ENCODE measurements around the gene TMEM185B.
"Not testable (repeated sequence)": the region's sequence is repeated elsewhere in the genome, so short reads cannot be mapped to it uniquely, and the experiment has no call there.

TMEM185B gene

GRCh38 chr2:120204417-120204816, 18.8 kb downstream of the TMEM185B start:
- no peak for DNase-seq

- no peak for DNase-seq
Observed at GRCh38 chr2:120204022-120204405, 19.2 kb downstream of the TMEM185B start.

- no peak for DNase-seq
Observed at GRCh38 chr2:120203251-120204021, 19.8 kb downstream of the TMEM185B start.

GRCh38 chr2:120199817-120200459, 23.3 kb downstream of the TMEM185B start:
- not testable (repeated sequence) for DNase-seq

- DNase-seq: no peak
Observed at GRCh38 chr2:120195553-120195952, 27.6 kb downstream of the TMEM185B start.

GRCh38 chr2:120192280-120192679, 30.9 kb downstream of the TMEM185B start:
- DNase-seq: no peak

- no peak for DNase-seq
Observed at GRCh38 chr2:120189189-120189588, 34.0 kb downstream of the TMEM185B start.

- DNase-seq: no peak
Observed at GRCh38 chr2:120182019-120182560, 41.1 kb downstream of the TMEM185B start.

GRCh38 chr2:120180066-120180465, 43.1 kb downstream of the TMEM185B start:
- DNase-seq: no peak

- no peak for DNase-seq
Observed at GRCh38 chr2:120179396-120179795, 43.8 kb downstream of the TMEM185B start.

GRCh38 chr2:120177973-120178372, 45.2 kb downstream of the TMEM185B start:
- DNase-seq: no peak

- no peak for DNase-seq
Observed at GRCh38 chr2:120177001-120177621, 46.1 kb downstream of the TMEM185B start.

- DNase-seq: no peak
Observed at GRCh38 chr2:120176526-120176925, 46.7 kb downstream of the TMEM185B start.

GRCh38 chr2:120174963-120175581, 48.1 kb downstream of the TMEM185B start:
- DNase-seq: peak; percentile 12
